ENCODE data around the gene SRSF4. TPM values are rescaled to one million over a fixed set of nuclear protein-coding genes. Genes with fewer than 3 reads are reported as not detected.

SRSF4 gene
- total RNA-seq, 3 donors from 2014 or later (not counting 1 experiment from before 2014, with no cell fraction given), result 90.2 to 114 (median 101) TPM

DNA sequence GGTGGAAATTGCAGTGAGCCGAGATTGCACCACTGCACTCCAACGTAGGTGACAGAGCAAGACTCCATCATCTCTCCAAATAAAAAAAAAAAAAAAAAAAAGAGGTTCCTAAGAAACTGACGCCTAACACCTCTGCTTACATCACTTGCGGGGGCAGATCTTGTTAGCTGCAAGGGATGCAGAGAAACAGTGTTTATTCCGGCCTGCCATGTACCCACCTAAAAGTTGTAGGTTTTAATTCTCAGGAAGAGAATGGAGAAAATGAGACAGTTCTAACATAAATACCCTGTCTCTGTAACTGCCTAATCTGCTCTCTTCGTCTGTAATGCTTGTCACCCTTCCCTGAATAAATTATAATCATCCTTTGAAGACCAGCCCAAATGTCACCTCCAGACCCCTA lies 9.0 kb upstream of the SRSF4 start:
- H3K9me3 Mint-ChIP-seq, result no peaks in the 10 kb centered on the region
- H3K4me3 Mint-ChIP-seq, result no peak overlapping the region
- Histone ChIP-seq H3K4me1 (ENCODE audit: control insufficient read depth, insufficient read depth, low read length) (no peaks in the 10 kb centered on the region), H3K9me3 (ENCODE audit: control insufficient read depth, insufficient read depth, low read length) (no peaks in the 10 kb centered on the region), H3K27me3 (ENCODE audit: control insufficient read depth, insufficient read depth, low read length) (no peaks in the 10 kb centered on the region), H3K27ac (ENCODE audit: low read length) (no peak overlapping the region), H3K36me3 (ENCODE audit: control insufficient read depth, insufficient read depth, low read length) (no peaks in the 10 kb centered on the region), H3K4me3 (ENCODE audit: low read length) (no peak overlapping the region)
- H3K4me1 Mint-ChIP-seq, result no peaks in the 10 kb centered on the region
- H3K27me3 Mint-ChIP-seq (ENCODE audit: low read depth in 2 of 2), result no peaks in the 10 kb centered on the region
- ATAC-seq, result no peak
- no peaks in the 10 kb centered on the region for H3K36me3 Mint-ChIP-seq
- intact Hi-C loops (cut with micrococcal nuclease), result no loop called here
- TF ChIP-seq, protein P1, sequence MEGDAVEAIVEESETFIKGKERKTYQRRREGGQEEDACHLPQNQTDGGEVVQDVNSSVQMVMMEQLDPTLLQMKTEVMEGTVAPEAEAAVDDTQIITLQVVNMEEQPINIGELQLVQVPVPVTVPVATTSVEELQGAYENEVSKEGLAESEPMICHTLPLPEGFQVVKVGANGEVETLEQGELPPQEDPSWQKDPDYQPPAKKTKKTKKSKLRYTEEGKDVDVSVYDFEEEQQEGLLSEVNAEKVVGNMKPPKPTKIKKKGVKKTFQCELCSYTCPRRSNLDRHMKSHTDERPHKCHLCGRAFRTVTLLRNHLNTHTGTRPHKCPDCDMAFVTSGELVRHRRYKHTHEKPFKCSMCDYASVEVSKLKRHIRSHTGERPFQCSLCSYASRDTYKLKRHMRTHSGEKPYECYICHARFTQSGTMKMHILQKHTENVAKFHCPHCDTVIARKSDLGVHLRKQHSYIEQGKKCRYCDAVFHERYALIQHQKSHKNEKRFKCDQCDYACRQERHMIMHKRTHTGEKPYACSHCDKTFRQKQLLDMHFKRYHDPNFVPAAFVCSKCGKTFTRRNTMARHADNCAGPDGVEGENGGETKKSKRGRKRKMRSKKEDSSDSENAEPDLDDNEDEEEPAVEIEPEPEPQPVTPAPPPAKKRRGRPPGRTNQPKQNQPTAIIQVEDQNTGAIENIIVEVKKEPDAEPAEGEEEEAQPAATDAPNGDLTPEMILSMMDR (IDR thresholded peaks at IDR 0.05), result no peak
- H3K27ac Mint-ChIP-seq, result no peak overlapping the region
- 82% methylated on average over 3 of the region's 6 CpGs for WGBS (ENCODE audit: insufficient coverage)
- no peak for DNase-seq

DNA sequence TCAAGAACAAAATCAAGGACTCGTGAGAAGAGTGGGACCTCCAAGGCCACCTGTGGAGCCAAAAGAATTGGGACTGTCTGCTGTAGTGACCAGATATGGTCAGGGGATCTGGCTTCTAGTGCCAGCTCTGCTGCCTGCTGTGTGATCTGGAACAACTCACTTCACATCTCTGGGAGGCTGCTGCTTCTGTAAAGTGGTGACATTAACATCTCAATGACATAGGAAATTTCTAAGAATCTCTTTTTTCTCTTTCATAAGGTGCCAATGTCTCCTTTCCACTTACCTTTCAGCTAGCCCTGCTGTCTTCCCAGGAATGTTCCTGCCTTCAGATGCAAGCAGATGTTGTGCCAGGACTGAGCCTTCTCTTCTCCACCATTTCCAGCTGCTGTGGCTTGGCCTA lies 5.0 kb upstream of the SRSF4 start:
- TF ChIP-seq, protein P1 (IDR thresholded peaks at IDR 0.05), result no peak
- Mint-ChIP-seq H3K9me3 (no peaks in the 10 kb centered on the region), H3K27ac (no peak overlapping the region), H3K4me3 (no peak overlapping the region), H3K27me3 (ENCODE audit: low read depth in 2 of 2) (no peaks in the 10 kb centered on the region), H3K4me1 (peaks cover 0 to 8% of the 10 kb centered on the region in 2 donors), H3K36me3 (no peaks in the 10 kb centered on the region)
- Histone ChIP-seq H3K4me1 (ENCODE audit: control insufficient read depth, insufficient read depth, low read length) (peaks cover 7% of the 10 kb centered on the region), H3K27me3 (ENCODE audit: control insufficient read depth, insufficient read depth, low read length) (no peaks in the 10 kb centered on the region), H3K36me3 (ENCODE audit: control insufficient read depth, insufficient read depth, low read length) (no peaks in the 10 kb centered on the region), H3K4me3 (ENCODE audit: low read length) (no peak overlapping the region), H3K27ac (ENCODE audit: low read length) (no peak overlapping the region), H3K9me3 (ENCODE audit: control insufficient read depth, insufficient read depth, low read length) (no peaks in the 10 kb centered on the region)
- intact Hi-C loops (cut with micrococcal nuclease), result no loop called here
- DNase-seq (no peak), ATAC-seq (no peak)
- 87% methylated on average over 1 of the region's 1 CpG for WGBS (ENCODE audit: insufficient coverage)

DNA sequence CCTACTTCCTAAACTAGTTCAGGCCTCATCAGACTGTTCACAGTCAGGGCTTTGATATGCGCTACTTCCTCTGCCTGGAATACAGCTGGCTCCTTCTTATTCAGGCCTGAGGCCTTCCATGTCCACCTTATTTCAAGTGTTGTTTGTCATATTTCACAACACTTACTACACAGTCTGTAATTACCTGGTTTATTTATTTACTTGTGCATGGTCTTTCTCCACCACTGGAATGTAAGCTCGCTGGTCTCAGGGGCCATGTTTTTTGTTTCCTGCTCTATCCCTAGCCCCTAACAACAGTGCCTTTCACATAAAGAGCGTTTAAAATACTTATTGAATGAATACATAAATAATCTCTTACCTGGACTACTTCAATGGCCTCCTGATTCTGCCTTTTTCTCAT lies 4.6 kb upstream of the SRSF4 start:
- 94% methylated on average over 3 of the region's 3 CpGs for WGBS (ENCODE audit: insufficient coverage)
- H3K36me3 ChIP-seq (ENCODE audit: control insufficient read depth, insufficient read depth, low read length), result no peaks in the 10 kb centered on the region
- Mint-ChIP-seq H3K4me1 (peaks cover 0 to 8% of the 10 kb centered on the region in 2 donors), H3K36me3 (no peaks in the 10 kb centered on the region), H3K4me3 (peak overlapping the region; percentile 1), H3K27ac (no peak overlapping the region), H3K27me3 (ENCODE audit: low read depth in 2 of 2) (no peaks in the 10 kb centered on the region), H3K9me3 (no peaks in the 10 kb centered on the region)
- peaks cover 7% of the 10 kb centered on the region for H3K4me1 ChIP-seq (ENCODE audit: control insufficient read depth, insufficient read depth, low read length)
- H3K27ac ChIP-seq (ENCODE audit: low read length), result no peak overlapping the region
- TF ChIP-seq, protein P1 (IDR thresholded peaks at IDR 0.05), result no peak
- intact Hi-C loops (cut with micrococcal nuclease), result no loop called here
- ATAC-seq (no peak), DNase-seq (no peak)
- H3K9me3 ChIP-seq (ENCODE audit: control insufficient read depth, insufficient read depth, low read length), result no peaks in the 10 kb centered on the region
- H3K4me3 ChIP-seq (ENCODE audit: low read length), result no peak overlapping the region
- no peaks in the 10 kb centered on the region for H3K27me3 ChIP-seq (ENCODE audit: control insufficient read depth, insufficient read depth, low read length)

DNA sequence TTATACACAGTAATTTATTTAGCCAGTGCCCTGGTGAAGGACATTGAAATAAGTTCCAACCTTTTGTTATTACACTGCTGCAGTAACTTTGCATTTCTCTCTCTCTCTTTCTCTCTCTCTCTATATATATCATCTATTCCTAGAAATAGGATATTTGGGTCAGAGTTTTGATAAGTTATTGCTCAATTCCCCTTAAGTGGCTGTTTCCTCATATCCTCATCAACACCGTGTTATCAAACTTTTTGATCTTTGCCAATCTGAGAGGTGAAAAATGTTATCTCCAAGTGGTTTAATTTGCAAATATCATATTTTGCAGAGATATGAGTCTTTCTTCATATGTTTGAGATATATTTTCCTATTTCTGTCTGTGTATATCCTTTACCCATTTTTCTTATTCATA lies 1.6 kb upstream of the SRSF4 start:
- intact Hi-C loops (cut with micrococcal nuclease), result loop anchor here (2.0 to 5.0 kb wide), 2 partner anchors 296 to 446 kb away; partner anchors contain the start of gene YTHDF2
- WGBS (ENCODE audit: insufficient coverage), result no CpG with 5 or more reads among the region's 1 CpG
- Histone ChIP-seq H3K4me1 (ENCODE audit: control insufficient read depth, insufficient read depth, low read length) (peaks cover 17% of the 10 kb centered on the region), H3K27me3 (ENCODE audit: control insufficient read depth, insufficient read depth, low read length) (no peaks in the 10 kb centered on the region), H3K36me3 (ENCODE audit: control insufficient read depth, insufficient read depth, low read length) (peaks cover 6% of the 10 kb centered on the region), H3K27ac (ENCODE audit: low read length) (no peak overlapping the region), H3K4me3 (ENCODE audit: low read length) (no peak overlapping the region), H3K9me3 (ENCODE audit: control insufficient read depth, insufficient read depth, low read length) (no peaks in the 10 kb centered on the region)
- H3K4me1 Mint-ChIP-seq, result peaks cover 26 to 35% of the 10 kb centered on the region in 2 donors
- ATAC-seq (no peak), DNase-seq (no peak)
- no peaks in the 10 kb centered on the region for H3K9me3 Mint-ChIP-seq
- H3K36me3 Mint-ChIP-seq, result no peaks in the 10 kb centered on the region
- H3K27me3 Mint-ChIP-seq (ENCODE audit: low read depth in 2 of 2), result no peaks in the 10 kb centered on the region
- peak overlapping the region; percentile 94 to 95 for H3K27ac Mint-ChIP-seq
- TF ChIP-seq, protein P1 (IDR thresholded peaks at IDR 0.05), result no peak
- H3K4me3 Mint-ChIP-seq, result peak overlapping the region; percentile 93

Data from natural killer cell (primary cell).